ENCODE results near the gene SPACA9. TPM values are rescaled to one million over a fixed set of nuclear protein-coding genes. Genes with fewer than 3 reads are reported as not detected.

The SPACA9 gene
- total and polyA plus RNA-seq, 2 experiments from 2014 or later: 1.1 to 1.5 TPM

DNA sequence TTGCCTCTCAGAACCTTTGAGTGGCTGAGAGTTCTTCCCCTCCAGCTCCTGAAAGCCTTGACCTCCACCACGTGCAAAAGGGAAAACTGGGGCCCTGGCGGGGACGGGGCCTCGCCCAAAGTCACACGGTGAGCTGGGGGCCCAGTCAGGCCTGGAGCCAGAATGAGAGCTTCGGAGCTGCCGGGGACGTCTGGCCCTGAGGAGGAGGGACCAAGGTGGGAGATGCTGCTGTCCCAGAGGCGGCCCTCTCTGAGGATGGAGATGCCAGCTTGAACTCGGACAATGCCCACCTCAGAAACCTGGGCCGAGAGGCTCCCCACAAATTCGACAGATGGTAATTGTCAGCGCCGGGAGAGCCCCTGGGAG is 1.3 kb upstream of the SPACA9 start:
- H3K4me1 Mint-ChIP-seq: no peaks in the 10 kb centered on the region
- no peaks in the 10 kb centered on the region; the same call in 2 of the 3 replicates for H3K36me3 Mint-ChIP-seq (ENCODE audit: low read depth)
- H2AFZ ChIP-seq: peak overlapping the region; percentile 90
- no peak overlapping the region for H3K27ac Mint-ChIP-seq
- no peaks in the 10 kb centered on the region for H3K36me3 ChIP-seq (ENCODE audit: insufficient read depth)
- TF ChIP-seq EZH2 (IDR thresholded peaks at IDR 0.05; ENCODE audit: low read depth, unreplicated experiment) (no peak), JUNB (IDR thresholded peaks at IDR 0.05; ENCODE audit: unreplicated experiment) (no peak), CREB1 (CRISPR knock-in tag; IDR thresholded peaks at IDR 0.05; ENCODE audit: low read depth) (no peak), NANOG (IDR thresholded peaks at IDR 0.05; ENCODE audit: borderline replicate concordance) (no peak), EZH2phosphoT487 (IDR thresholded peaks at IDR 0.05; ENCODE audit: unreplicated experiment) (no peak), POLR2AphosphoS5 (IDR thresholded peaks at IDR 0.05; ENCODE audit: low read depth) (no peak), STAT1 (IDR thresholded peaks at IDR 0.05; ENCODE audit: unreplicated experiment) (no peak), ZNF331 (CRISPR knock-in tag; IDR thresholded peaks at IDR 0.05; ENCODE audit: low read depth) (no peak), ZNF114 (CRISPR knock-in tag; IDR thresholded peaks at IDR 0.05) (no peak)
- TF ChIP-seq, protein P1, sequence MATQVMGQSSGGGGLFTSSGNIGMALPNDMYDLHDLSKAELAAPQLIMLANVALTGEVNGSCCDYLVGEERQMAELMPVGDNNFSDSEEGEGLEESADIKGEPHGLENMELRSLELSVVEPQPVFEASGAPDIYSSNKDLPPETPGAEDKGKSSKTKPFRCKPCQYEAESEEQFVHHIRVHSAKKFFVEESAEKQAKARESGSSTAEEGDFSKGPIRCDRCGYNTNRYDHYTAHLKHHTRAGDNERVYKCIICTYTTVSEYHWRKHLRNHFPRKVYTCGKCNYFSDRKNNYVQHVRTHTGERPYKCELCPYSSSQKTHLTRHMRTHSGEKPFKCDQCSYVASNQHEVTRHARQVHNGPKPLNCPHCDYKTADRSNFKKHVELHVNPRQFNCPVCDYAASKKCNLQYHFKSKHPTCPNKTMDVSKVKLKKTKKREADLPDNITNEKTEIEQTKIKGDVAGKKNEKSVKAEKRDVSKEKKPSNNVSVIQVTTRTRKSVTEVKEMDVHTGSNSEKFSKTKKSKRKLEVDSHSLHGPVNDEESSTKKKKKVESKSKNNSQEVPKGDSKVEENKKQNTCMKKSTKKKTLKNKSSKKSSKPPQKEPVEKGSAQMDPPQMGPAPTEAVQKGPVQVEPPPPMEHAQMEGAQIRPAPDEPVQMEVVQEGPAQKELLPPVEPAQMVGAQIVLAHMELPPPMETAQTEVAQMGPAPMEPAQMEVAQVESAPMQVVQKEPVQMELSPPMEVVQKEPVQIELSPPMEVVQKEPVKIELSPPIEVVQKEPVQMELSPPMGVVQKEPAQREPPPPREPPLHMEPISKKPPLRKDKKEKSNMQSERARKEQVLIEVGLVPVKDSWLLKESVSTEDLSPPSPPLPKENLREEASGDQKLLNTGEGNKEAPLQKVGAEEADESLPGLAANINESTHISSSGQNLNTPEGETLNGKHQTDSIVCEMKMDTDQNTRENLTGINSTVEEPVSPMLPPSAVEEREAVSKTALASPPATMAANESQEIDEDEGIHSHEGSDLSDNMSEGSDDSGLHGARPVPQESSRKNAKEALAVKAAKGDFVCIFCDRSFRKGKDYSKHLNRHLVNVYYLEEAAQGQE (IDR thresholded peaks at IDR 0.05; ENCODE audit: unreplicated experiment): no peak
- TF ChIP-seq, protein P2, sequence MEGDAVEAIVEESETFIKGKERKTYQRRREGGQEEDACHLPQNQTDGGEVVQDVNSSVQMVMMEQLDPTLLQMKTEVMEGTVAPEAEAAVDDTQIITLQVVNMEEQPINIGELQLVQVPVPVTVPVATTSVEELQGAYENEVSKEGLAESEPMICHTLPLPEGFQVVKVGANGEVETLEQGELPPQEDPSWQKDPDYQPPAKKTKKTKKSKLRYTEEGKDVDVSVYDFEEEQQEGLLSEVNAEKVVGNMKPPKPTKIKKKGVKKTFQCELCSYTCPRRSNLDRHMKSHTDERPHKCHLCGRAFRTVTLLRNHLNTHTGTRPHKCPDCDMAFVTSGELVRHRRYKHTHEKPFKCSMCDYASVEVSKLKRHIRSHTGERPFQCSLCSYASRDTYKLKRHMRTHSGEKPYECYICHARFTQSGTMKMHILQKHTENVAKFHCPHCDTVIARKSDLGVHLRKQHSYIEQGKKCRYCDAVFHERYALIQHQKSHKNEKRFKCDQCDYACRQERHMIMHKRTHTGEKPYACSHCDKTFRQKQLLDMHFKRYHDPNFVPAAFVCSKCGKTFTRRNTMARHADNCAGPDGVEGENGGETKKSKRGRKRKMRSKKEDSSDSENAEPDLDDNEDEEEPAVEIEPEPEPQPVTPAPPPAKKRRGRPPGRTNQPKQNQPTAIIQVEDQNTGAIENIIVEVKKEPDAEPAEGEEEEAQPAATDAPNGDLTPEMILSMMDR (conservative IDR thresholded peaks at IDR 0.05; ENCODE audit: low read depth in 2 of 2): no peak
- TF ChIP-seq, protein P3, sequence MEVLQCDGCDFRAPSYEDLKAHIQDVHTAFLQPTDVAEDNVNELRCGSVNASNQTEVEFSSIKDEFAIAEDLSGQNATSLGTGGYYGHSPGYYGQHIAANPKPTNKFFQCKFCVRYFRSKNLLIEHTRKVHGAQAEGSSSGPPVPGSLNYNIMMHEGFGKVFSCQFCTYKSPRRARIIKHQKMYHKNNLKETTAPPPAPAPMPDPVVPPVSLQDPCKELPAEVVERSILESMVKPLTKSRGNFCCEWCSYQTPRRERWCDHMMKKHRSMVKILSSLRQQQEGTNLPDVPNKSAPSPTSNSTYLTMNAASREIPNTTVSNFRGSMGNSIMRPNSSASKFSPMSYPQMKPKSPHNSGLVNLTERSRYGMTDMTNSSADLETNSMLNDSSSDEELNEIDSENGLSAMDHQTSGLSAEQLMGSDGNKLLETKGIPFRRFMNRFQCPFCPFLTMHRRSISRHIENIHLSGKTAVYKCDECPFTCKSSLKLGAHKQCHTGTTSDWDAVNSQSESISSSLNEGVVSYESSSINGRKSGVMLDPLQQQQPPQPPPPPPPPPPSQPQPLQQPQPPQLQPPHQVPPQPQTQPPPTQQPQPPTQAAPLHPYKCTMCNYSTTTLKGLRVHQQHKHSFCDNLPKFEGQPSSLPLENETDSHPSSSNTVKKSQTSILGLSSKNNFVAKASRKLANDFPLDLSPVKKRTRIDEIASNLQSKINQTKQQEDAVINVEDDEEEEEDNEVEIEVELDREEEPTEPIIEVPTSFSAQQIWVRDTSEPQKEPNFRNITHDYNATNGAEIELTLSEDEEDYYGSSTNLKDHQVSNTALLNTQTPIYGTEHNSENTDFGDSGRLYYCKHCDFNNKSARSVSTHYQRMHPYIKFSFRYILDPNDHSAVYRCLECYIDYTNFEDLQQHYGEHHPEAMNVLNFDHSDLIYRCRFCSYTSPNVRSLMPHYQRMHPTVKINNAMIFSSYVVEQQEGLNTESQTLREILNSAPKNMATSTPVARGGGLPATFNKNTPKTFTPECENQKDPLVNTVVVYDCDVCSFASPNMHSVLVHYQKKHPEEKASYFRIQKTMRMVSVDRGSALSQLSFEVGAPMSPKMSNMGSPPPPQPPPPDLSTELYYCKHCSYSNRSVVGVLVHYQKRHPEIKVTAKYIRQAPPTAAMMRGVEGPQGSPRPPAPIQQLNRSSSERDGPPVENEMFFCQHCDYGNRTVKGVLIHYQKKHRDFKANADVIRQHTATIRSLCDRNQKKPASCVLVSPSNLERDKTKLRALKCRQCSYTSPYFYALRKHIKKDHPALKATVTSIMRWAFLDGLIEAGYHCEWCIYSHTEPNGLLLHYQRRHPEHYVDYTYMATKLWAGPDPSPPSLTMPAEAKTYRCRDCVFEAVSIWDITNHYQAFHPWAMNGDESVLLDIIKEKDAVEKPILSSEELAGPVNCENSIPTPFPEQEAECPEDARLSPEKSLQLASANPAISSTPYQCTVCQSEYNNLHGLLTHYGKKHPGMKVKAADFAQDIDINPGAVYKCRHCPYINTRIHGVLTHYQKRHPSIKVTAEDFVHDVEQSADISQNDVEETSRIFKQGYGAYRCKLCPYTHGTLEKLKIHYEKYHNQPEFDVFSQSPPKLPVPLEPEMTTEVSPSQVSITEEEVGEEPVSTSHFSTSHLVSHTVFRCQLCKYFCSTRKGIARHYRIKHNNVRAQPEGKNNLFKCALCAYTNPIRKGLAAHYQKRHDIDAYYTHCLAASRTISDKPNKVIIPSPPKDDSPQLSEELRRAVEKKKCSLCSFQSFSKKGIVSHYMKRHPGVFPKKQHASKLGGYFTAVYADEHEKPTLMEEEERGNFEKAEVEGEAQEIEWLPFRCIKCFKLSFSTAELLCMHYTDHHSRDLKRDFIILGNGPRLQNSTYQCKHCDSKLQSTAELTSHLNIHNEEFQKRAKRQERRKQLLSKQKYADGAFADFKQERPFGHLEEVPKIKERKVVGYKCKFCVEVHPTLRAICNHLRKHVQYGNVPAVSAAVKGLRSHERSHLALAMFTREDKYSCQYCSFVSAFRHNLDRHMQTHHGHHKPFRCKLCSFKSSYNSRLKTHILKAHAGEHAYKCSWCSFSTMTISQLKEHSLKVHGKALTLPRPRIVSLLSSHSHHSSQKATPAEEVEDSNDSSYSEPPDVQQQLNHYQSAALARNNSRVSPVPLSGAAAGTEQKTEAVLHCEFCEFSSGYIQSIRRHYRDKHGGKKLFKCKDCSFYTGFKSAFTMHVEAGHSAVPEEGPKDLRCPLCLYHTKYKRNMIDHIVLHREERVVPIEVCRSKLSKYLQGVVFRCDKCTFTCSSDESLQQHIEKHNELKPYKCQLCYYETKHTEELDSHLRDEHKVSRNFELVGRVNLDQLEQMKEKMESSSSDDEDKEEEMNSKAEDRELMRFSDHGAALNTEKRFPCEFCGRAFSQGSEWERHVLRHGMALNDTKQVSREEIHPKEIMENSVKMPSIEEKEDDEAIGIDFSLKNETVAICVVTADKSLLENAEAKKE (CRISPR knock-in tag; IDR thresholded peaks at IDR 0.05): no peak
- TF ChIP-seq, protein P4, sequence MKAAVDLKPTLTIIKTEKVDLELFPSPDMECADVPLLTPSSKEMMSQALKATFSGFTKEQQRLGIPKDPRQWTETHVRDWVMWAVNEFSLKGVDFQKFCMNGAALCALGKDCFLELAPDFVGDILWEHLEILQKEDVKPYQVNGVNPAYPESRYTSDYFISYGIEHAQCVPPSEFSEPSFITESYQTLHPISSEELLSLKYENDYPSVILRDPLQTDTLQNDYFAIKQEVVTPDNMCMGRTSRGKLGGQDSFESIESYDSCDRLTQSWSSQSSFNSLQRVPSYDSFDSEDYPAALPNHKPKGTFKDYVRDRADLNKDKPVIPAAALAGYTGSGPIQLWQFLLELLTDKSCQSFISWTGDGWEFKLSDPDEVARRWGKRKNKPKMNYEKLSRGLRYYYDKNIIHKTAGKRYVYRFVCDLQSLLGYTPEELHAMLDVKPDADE (IDR thresholded peaks at IDR 0.05): no peak
- no peaks in the 10 kb centered on the region for H3K9me3 Mint-ChIP-seq
- H3K4me3 Mint-ChIP-seq: peak overlapping the region; percentile 81
- H3K27me3 Mint-ChIP-seq (ENCODE audit: insufficient read depth, low read depth, poor library complexity): peaks cover 13% of the 10 kb centered on the region
- H3K27me3 ChIP-seq (ENCODE audit: insufficient read depth): peaks cover 34% of the 10 kb centered on the region
- no peaks in the 10 kb centered on the region for H3K4me1 ChIP-seq (ENCODE audit: insufficient read depth)
- peak overlapping the region; percentile 99 for H3K4me3 ChIP-seq
- no peaks in the 10 kb centered on the region for H3K79me2 ChIP-seq (replicated peaks; ENCODE audit: insufficient read depth)
- peak overlapping the region; percentile 96 for H3K4me2 ChIP-seq
- H4K20me1 ChIP-seq (replicated peaks; ENCODE audit: insufficient read depth): no peaks in the 10 kb centered on the region
- ATAC-seq (peak; percentile 21), DNase-seq (ENCODE audit: low spot score) (peak; percentile 29)
- no peaks in the 10 kb centered on the region for H3K9me2 ChIP-seq (ENCODE audit: insufficient read depth)
- H3F3A ChIP-seq (replicated peaks; ENCODE audit: low read depth): no peaks in the 10 kb centered on the region
- no peak overlapping the region for H3K27ac ChIP-seq (ENCODE audit: low read depth)

Data from GM23338 (cell line).